Measurements from ENCODE around the gene PPM1H.

DNA sequence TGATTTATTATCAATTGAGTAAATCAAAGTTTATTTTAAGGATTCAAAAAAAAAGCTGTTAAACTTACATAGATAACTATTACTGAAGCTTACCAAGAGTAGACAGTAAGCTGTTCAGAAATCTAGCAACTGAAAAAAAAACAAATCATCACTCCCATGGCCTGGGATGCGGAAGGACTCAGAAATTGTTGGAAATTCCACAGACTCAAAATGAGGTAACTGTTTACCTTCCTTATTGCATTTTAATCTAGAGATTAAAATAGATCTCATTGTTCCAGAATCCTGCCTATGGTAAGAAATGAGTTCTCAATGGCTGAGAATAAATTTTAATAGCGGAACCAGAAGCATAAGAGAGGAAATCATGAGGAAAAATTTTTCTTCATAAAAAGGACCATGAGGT lies 87.2 kb downstream of the PPM1H start:
- TF ChIP-seq EZH2 (IDR thresholded peaks at IDR 0.05) (no peak), POLR2AphosphoS5 (IDR thresholded peaks at IDR 0.05; ENCODE audit: borderline replicate concordance, low read depth, low read length) (no peak), FOXP2 (optimal IDR thresholded peaks at IDR 0.05; ENCODE audit: control extremely low read depth, extremely low read length, insufficient read depth) (no peak)

All from SK-N-MC (cell line).